Measurements from ENCODE around the gene PRX. TPM values are rescaled to one million over a fixed set of nuclear protein-coding genes. Genes with fewer than 3 reads are reported as not detected.

PRX gene
- total RNA-seq, 1 experiment from 2014 or later: 4.8 TPM

DNA sequence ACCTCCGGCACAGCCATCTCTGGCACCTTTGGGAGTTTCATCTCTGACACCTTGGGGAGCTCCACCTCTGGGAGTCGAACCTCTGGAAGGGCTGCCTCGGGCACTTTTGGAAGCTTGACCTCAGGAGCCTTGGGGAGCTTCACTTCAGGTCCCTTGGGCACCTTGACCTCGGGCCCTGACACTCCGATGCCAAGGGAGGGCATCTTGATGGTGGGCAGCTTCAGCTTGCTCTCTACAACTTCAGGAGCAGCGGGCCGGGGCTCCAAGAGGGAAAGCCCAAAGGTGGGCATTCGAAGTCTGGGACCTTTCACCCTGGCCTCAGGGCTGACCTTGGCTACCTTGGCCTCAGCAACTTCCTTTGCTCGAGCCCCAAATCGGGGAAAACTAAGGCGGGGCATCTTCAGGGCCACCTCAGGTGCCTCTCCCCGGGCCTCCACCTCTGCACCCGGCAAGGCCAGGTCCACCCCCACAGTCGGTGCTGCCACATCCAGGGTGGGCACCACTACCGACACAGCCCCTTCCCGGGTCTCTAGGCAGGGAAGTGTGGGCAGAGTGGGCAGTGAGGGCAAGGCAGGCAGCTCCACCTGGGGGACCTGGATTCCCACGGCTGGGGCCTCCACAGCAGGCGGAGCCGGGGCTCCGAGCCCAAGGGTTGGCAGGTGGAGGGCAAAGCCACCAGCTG, 16.2 kb downstream of the PRX start:
- no peaks in the 10 kb centered on the region for H4K20me1 ChIP-seq (ENCODE audit: insufficient read depth)
- intact Hi-C loops (cut with micrococcal nuclease): no loop called here
- no peak for ATAC-seq
- no peak overlapping the region for H3K4me3 ChIP-seq (replicated peaks in 1 of 2; ENCODE audit: low read depth in 1 of 2, low read length in 2 of 2)
- no TSS peak for BruUV-seq (replicated peaks)
- H3K79me2 ChIP-seq (ENCODE audit: insufficient read depth, low read length): no peaks in the 10 kb centered on the region
- no peak for DNase-seq (ENCODE audit: low read depth, low spot score)
- ChIA-PET RAD21 (ENCODE audit: low non-redundant PET in 1 of 2, low total read pairs in 2 of 2, uncharacterized antibody in 2 of 2, unreplicated experiment in 2 of 2) (no interaction called here), POLR2A (no interaction called here), CTCF (no interaction called here)
- no peak overlapping the region for H3K9ac ChIP-seq (ENCODE audit: low read length)
- no peaks in the 10 kb centered on the region for H3K27me3 ChIP-seq (ENCODE audit: insufficient read depth, low read length)
- H3K9me2 ChIP-seq (ENCODE audit: insufficient read depth): no peaks in the 10 kb centered on the region
- no peaks in the 10 kb centered on the region for H3K9me3 ChIP-seq (ENCODE audit: control insufficient read depth in 1 of 2, insufficient read depth in 1 of 2, low read depth in 1 of 2, low read length in 2 of 2)
- no peak overlapping the region for H3K4me2 ChIP-seq (ENCODE audit: low read length)
- no peak overlapping the region for H2AFZ ChIP-seq (ENCODE audit: low read depth, low read length, poor library complexity, severe bottlenecking)
- H3K36me3 ChIP-seq (ENCODE audit: control insufficient read depth in 1 of 2, insufficient read depth in 2 of 2, low read length in 2 of 2): no peaks in the 10 kb centered on the region
- H3K4me1 ChIP-seq (ENCODE audit: control insufficient read depth in 1 of 2, insufficient read depth in 2 of 2, low read length in 2 of 2): peaks cover 14 to 33% of the 10 kb centered on the region in 2 experiments
- no peak overlapping the region for H3K27ac ChIP-seq (ENCODE audit: low read depth, low read length)
- TF ChIP-seq, protein P1, sequence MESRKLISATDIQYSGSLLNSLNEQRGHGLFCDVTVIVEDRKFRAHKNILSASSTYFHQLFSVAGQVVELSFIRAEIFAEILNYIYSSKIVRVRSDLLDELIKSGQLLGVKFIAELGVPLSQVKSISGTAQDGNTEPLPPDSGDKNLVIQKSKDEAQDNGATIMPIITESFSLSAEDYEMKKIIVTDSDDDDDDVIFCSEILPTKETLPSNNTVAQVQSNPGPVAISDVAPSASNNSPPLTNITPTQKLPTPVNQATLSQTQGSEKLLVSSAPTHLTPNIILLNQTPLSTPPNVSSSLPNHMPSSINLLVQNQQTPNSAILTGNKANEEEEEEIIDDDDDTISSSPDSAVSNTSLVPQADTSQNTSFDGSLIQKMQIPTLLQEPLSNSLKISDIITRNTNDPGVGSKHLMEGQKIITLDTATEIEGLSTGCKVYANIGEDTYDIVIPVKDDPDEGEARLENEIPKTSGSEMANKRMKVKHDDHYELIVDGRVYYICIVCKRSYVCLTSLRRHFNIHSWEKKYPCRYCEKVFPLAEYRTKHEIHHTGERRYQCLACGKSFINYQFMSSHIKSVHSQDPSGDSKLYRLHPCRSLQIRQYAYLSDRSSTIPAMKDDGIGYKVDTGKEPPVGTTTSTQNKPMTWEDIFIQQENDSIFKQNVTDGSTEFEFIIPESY (IDR thresholded peaks at IDR 0.05; ENCODE audit: extremely low read depth, insufficient replicate concordance, low read length): no peak
- no peak for TF ChIP-seq JUND (IDR thresholded peaks at IDR 0.05)
- no peak for TF ChIP-seq SIN3A (IDR thresholded peaks at IDR 0.05; ENCODE audit: low read depth)
- TF ChIP-seq POLR2AphosphoS5 (IDR thresholded peaks at IDR 0.05; ENCODE audit: low read depth, low read length): no peak
- no peak for TF ChIP-seq FOSL1 (IDR thresholded peaks at IDR 0.05; ENCODE audit: low read depth)
- TF ChIP-seq ELF1 (IDR thresholded peaks at IDR 0.05; ENCODE audit: borderline replicate concordance, low read depth): no peak
- no peak for TF ChIP-seq SRF (IDR thresholded peaks at IDR 0.05; ENCODE audit: low read depth)
- TF ChIP-seq, protein P2, sequence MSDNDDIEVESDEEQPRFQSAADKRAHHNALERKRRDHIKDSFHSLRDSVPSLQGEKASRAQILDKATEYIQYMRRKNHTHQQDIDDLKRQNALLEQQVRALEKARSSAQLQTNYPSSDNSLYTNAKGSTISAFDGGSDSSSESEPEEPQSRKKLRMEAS (IDR thresholded peaks at IDR 0.05): no peak
- TF ChIP-seq EZH2phosphoT487 (IDR thresholded peaks at IDR 0.05; ENCODE audit: borderline replicate concordance): no peak
- TF ChIP-seq, protein P3, sequence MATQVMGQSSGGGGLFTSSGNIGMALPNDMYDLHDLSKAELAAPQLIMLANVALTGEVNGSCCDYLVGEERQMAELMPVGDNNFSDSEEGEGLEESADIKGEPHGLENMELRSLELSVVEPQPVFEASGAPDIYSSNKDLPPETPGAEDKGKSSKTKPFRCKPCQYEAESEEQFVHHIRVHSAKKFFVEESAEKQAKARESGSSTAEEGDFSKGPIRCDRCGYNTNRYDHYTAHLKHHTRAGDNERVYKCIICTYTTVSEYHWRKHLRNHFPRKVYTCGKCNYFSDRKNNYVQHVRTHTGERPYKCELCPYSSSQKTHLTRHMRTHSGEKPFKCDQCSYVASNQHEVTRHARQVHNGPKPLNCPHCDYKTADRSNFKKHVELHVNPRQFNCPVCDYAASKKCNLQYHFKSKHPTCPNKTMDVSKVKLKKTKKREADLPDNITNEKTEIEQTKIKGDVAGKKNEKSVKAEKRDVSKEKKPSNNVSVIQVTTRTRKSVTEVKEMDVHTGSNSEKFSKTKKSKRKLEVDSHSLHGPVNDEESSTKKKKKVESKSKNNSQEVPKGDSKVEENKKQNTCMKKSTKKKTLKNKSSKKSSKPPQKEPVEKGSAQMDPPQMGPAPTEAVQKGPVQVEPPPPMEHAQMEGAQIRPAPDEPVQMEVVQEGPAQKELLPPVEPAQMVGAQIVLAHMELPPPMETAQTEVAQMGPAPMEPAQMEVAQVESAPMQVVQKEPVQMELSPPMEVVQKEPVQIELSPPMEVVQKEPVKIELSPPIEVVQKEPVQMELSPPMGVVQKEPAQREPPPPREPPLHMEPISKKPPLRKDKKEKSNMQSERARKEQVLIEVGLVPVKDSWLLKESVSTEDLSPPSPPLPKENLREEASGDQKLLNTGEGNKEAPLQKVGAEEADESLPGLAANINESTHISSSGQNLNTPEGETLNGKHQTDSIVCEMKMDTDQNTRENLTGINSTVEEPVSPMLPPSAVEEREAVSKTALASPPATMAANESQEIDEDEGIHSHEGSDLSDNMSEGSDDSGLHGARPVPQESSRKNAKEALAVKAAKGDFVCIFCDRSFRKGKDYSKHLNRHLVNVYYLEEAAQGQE (IDR thresholded peaks at IDR 0.05; ENCODE audit: low read depth): no peak
- no peak for TF ChIP-seq SP1 (IDR thresholded peaks at IDR 0.05; ENCODE audit: low read depth)
- no peak for TF ChIP-seq ZFX (IDR thresholded peaks at IDR 0.05)
- TF ChIP-seq, protein P4, sequence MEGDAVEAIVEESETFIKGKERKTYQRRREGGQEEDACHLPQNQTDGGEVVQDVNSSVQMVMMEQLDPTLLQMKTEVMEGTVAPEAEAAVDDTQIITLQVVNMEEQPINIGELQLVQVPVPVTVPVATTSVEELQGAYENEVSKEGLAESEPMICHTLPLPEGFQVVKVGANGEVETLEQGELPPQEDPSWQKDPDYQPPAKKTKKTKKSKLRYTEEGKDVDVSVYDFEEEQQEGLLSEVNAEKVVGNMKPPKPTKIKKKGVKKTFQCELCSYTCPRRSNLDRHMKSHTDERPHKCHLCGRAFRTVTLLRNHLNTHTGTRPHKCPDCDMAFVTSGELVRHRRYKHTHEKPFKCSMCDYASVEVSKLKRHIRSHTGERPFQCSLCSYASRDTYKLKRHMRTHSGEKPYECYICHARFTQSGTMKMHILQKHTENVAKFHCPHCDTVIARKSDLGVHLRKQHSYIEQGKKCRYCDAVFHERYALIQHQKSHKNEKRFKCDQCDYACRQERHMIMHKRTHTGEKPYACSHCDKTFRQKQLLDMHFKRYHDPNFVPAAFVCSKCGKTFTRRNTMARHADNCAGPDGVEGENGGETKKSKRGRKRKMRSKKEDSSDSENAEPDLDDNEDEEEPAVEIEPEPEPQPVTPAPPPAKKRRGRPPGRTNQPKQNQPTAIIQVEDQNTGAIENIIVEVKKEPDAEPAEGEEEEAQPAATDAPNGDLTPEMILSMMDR (IDR thresholded peaks at IDR 0.05 in 2 of 3, conservative IDR thresholded peaks at IDR 0.05 in 1 of 3; ENCODE audit: borderline replicate concordance in 1 of 3, insufficient read depth in 1 of 3, low read depth in 2 of 3, low read length in 2 of 3): no peak
